COLO668 (cell line): Measurements from ENCODE around the gene NT5DC4.

Source experiments
- DNase-seq: peaks from one replicate; lab custom pipeline; 2025; ENCODE audit not compliant: unreplicated experiment; lab: John Stamatoyannopoulos, UW

NT5DC4 gene

GRCh38 chr2:112720785-112721184 is at the start of gene NT5DC4:
Gene NT5DC4, plus strand, starts transcription at chr2:112721020. Its CDS starts 60 bp downstream, at chr2:112721080.
- DNase-seq: no peak

GRCh38 chr2:112671801-112672200 is 49.0 kb upstream of the NT5DC4 start:
- DNase-seq: no peak

GRCh38 chr2:112673008-112673407 is 47.8 kb upstream of the NT5DC4 start:
- DNase-seq: no peak

GRCh38 chr2:112674229-112674628 is 46.6 kb upstream of the NT5DC4 start:
- DNase-seq: no peak

- no peak for DNase-seq
Measured at GRCh38 chr2:112679484-112679883, 41.3 kb upstream of the NT5DC4 start.

GRCh38 chr2:112680666-112681101 is 40.1 kb upstream of the NT5DC4 start:
- DNase-seq: no peak

GRCh38 chr2:112682101-112682500 is 38.7 kb upstream of the NT5DC4 start:
- no peak for DNase-seq

- no peak for DNase-seq
Measured at GRCh38 chr2:112683550-112684414, 37.0 kb upstream of the NT5DC4 start.

GRCh38 chr2:112684415-112684775 is 36.4 kb upstream of the NT5DC4 start:
- no peak for DNase-seq

- no peak for DNase-seq
Measured at GRCh38 chr2:112685271-112685884, 35.4 kb upstream of the NT5DC4 start.

GRCh38 chr2:112686348-112687217 is 34.2 kb upstream of the NT5DC4 start:
- DNase-seq: no peak

GRCh38 chr2:112687522-112687921 is 33.3 kb upstream of the NT5DC4 start:
- no peak for DNase-seq

GRCh38 chr2:112688086-112688880 is 32.5 kb upstream of the NT5DC4 start:
- DNase-seq: no peak

- peak; percentile 36 for DNase-seq
Measured at GRCh38 chr2:112690853-112691401, 29.9 kb upstream of the NT5DC4 start.

GRCh38 chr2:112691881-112692281 is 28.9 kb upstream of the NT5DC4 start:
- no peak for DNase-seq

GRCh38 chr2:112692495-112692911 is 28.3 kb upstream of the NT5DC4 start:
- peak; percentile 81 for DNase-seq

GRCh38 chr2:112692918-112693317 is 27.9 kb upstream of the NT5DC4 start:
- no peak for DNase-seq

- no peak for DNase-seq
Measured at GRCh38 chr2:112693596-112693995, 27.2 kb upstream of the NT5DC4 start.

- no peak for DNase-seq
Measured at GRCh38 chr2:112694182-112694581, 26.6 kb upstream of the NT5DC4 start.

- DNase-seq: no peak
Measured at GRCh38 chr2:112698834-112699515, 21.8 kb upstream of the NT5DC4 start.
